ENCODE data around the gene PDCD4.

Gene PDCD4

GRCh38 chr10:110898391-110898790 is 26.7 kb downstream of the PDCD4 start:
- no peak for DNase-seq (ENCODE audit: extremely low spot score)
- POLR2A ChIA-PET, result interaction anchor here (1.1 kb wide), 1 partner anchor 20 kb away, joined by 4 read pairs; no protein-coding TSS in a partner anchor
- CTCF ChIA-PET, result interaction anchor here (1.1 to 2.1 kb wide), 2 partner anchors 153 to 288 kb away, joined by 3 to 6 read pairs; no protein-coding TSS in a partner anchor
- TF ChIP-seq, protein P1, sequence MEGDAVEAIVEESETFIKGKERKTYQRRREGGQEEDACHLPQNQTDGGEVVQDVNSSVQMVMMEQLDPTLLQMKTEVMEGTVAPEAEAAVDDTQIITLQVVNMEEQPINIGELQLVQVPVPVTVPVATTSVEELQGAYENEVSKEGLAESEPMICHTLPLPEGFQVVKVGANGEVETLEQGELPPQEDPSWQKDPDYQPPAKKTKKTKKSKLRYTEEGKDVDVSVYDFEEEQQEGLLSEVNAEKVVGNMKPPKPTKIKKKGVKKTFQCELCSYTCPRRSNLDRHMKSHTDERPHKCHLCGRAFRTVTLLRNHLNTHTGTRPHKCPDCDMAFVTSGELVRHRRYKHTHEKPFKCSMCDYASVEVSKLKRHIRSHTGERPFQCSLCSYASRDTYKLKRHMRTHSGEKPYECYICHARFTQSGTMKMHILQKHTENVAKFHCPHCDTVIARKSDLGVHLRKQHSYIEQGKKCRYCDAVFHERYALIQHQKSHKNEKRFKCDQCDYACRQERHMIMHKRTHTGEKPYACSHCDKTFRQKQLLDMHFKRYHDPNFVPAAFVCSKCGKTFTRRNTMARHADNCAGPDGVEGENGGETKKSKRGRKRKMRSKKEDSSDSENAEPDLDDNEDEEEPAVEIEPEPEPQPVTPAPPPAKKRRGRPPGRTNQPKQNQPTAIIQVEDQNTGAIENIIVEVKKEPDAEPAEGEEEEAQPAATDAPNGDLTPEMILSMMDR (IDR thresholded peaks at IDR 0.05; ENCODE audit: control extremely low read depth, extremely low read depth, low read depth, missing control alignments), result no peak

DNA sequence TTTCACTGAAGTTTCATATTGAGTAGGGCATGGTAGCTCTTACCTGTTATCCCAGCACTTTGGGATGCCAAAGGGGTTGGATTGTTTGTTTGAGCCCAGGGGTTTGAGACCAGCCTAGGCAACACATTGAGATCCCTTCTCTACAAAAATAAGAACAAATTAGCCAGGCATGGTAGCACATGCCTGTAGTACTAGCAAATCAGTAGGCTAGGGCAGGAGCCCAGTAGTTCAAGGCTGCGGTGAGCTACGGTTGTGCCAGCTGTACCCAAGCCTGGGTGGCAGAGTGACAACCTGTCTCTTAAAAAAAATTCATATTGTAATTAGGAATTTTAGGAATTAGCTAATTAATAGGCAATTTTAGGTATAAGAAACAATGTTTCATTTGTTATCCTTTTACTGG is 29.3 kb downstream of the PDCD4 start:
- POLR2A ChIA-PET, result no interaction called here
- CTCF ChIA-PET, result interaction anchor here (1.1 to 4.0 kb wide), 9 partner anchors 7 to 290 kb away, joined by 3 to 23 read pairs (median 5); no protein-coding TSS in a partner anchor
- TF ChIP-seq, protein P1 (IDR thresholded peaks at IDR 0.05; ENCODE audit: control extremely low read depth, extremely low read depth, low read depth, missing control alignments), result no peak
- no peak for DNase-seq (ENCODE audit: extremely low spot score)

GRCh38 chr10:110901954-110902819 is 30.5 kb downstream of the PDCD4 start:
- ChIA-PET POLR2A (interaction anchor here (1.7 kb wide), 1 partner anchor 16 kb away, joined by 9 read pairs; the partner anchor contains the start of genes BBIP1 and SHOC2), CTCF (interaction anchor here (1.1 to 4.0 kb wide), 8 partner anchors 8 to 292 kb away, joined by 3 to 23 read pairs (median 4); no protein-coding TSS in a partner anchor)
- no peak for DNase-seq (ENCODE audit: extremely low spot score)
- TF ChIP-seq, protein P1 (IDR thresholded peaks at IDR 0.05; ENCODE audit: control extremely low read depth, extremely low read depth, low read depth, missing control alignments), result no peak

DNA sequence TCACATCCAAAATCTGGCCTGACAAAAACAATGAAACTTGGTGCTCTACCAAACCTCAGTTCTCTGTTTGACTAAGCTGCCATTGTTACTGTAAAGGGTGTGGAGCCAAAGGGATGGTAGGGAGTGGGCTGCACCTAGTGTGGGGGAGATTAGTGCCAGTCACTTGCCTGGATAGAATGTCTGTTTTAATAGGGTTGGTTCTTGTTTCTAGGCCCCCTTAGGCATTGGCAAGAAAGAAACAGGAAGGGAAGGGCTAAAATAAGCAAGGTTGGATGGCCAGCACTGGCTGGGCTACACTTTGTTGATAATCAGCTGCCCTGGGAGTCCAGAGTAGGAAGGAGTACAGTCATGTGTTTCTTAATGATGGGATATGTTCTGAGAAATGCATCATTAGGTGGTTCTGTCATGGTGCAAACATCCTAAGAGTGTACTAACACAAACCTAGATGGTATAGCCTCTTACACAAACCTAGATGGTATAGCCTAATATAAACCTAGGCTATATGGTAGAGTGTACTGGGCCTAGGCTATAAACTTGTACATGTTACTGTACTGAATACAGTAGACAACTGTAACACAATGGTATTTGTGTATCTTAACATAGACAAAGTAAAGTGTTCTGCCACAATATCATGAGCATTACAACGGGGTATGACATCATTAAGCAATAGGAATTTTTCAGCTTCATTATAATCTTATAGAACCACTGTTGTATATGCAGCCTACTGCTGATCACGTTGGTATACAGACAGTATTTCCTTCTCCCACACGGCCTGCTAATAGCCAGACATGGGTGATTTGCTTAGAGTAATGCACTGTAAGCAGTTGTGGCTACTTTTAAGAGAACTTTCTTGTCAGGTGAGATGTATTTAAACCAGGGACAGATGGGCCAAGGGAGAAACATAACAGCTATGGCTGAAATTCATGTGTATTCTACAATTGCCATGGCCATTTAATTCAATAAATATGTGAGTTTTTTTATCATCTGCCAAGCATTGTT is 31.9 kb downstream of the PDCD4 start:
- TF ChIP-seq, protein P1 (IDR thresholded peaks at IDR 0.05; ENCODE audit: control extremely low read depth, extremely low read depth, low read depth, missing control alignments), result no peak
- ChIA-PET CTCF (interaction anchor here (0.9 to 4.0 kb wide), 8 partner anchors 10 to 157 kb away, joined by 3 to 23 read pairs (median 4); no protein-coding TSS in a partner anchor), POLR2A (interaction anchor here (1.7 kb wide), 1 partner anchor 15 kb away, joined by 9 read pairs; the partner anchor contains the start of genes BBIP1 and SHOC2)
- no peak for DNase-seq (ENCODE audit: extremely low spot score)

- POLR2A ChIA-PET, result no interaction called here
- DNase-seq (ENCODE audit: extremely low spot score), result no peak
- CTCF ChIA-PET, result interaction anchor here (0.8 to 2.2 kb wide), 4 partner anchors 9 to 106 kb away, joined by 3 to 8 read pairs (median 4); no protein-coding TSS in a partner anchor
- TF ChIP-seq, protein P1 (IDR thresholded peaks at IDR 0.05; ENCODE audit: control extremely low read depth, extremely low read depth, low read depth, missing control alignments), result no peak
Measured at GRCh38 chr10:110910138-110910537, 38.4 kb downstream of the PDCD4 start.
